Measurements from ENCODE around the gene PON1.

The PON1 gene

DNA sequence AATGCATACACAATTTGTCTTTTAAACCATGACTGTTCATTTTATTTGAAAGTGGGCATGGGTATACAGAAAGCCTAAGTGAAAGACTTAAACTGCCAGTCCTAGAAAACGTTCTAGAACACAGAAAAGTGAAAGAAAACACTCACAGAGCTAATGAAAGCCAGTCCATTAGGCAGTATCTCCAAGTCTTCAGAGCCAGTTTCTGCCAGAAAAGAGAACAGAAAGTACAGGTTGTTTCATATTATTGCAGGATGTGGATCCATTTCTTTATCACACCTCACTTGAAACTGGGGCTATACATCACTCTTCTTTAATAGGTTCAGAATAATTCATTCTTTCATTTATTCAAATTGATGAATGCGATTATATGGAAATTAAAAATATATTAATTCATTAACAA is 7.7 kb downstream of the PON1 start:
- DNase-seq: no peak

GRCh38 chr7:95312561-95312960 is 11.8 kb downstream of the PON1 start:
- no peak for DNase-seq

DNA sequence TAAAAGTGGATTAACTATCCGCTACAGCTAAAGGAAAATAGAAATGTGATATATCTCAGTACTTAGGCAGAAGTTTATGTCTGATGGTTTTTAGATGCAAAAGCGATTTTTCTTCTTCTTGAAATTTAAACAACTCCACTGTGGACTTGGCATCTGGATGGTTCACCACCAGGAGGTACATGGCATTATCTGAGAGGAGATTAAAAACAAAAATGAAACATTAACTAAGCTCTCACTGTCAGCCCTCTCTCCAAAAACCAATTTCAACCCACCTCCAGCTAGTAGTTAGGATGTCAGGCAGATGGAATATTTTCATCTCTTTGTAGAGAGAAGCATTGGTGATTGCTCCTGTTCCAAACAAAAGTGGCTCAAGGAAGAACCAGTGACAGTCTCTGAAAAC is 12.9 kb downstream of the PON1 start:
- no peak for DNase-seq

DNA sequence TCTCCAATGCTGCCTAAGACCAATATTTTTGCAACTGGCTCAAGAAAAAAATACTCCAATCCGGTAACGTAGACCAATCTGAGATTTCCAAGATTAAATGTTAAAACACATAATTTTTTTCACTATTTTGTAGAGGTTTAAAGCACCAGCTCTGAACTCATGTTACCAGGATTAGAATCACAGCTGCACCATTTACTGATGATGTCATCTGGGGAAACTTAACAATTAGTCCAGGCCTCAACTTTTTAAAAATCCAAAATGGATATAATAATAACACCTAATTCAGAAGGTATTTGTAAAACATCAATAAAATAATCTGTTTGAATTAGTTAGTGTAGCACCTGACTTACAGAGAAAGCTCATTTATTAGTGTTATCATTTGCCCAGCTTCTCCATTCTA is 14.4 kb downstream of the PON1 start:
- DNase-seq: no peak

DNA sequence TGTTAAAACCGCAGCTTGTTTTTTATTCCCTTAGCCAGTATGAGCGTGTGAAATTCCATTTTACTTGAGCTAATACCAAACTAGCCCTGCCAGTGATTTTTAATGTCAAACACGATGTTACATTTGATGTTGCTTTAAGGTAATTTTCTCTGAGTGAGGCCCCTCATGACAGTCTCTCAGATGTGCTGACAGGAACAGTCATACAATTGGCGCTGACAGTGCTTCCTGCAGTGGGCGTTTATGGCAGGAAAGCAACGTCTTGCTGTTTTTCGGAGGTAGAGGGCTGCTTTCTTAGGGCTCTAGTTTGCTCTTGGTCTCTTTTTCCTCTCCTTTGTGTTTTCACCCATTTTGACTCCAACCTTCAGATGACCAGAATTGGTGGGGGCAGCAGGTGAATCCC is 19.3 kb downstream of the PON1 start:
- DNase-seq: no peak

DNA sequence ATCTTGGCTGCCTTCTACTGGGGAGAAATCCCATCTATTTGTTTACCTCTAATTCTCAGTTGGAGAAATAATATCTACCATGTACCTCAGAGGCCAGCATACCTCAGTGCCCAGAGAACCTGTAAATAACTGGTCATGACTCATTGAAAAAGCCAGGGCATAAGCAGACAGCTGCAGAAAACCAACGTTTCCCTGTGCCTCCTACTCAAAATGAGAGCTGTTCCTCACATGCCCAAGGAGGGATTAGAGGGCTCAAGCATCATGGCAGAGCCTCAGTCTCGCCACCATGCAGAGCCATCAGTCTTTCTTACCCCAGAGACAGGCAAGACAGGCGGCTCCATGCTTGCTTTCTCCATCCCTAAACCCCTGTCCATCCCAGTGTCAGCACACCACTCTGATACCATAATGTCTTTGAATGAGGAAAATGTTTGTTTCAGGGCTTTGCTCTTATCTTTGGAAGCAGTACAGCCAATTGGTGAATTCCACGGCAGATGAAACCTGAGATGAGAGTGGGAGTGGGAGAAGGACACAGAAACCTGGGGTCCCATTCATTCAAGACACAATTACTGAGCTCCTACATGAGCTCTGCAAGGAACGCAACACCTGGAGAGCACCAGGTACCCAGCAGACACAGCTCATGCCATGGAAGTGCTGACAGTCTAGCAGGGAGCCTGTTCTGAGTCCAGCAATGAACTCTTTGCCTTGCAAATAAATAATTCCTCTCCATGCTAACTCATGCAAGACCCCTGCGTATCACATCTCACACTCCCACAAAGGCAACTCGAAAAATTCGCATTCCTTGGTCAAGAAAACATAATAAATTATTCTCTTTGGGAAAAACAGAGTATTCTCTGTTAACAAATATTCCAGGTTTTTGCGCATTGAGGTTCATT is 21.1 kb downstream of the PON1 start:
- no peak for DNase-seq

- no peak for DNase-seq
These were observed 26.2 kb downstream of the PON1 start for GRCh38 chr7:95298091-95298490.

DNA sequence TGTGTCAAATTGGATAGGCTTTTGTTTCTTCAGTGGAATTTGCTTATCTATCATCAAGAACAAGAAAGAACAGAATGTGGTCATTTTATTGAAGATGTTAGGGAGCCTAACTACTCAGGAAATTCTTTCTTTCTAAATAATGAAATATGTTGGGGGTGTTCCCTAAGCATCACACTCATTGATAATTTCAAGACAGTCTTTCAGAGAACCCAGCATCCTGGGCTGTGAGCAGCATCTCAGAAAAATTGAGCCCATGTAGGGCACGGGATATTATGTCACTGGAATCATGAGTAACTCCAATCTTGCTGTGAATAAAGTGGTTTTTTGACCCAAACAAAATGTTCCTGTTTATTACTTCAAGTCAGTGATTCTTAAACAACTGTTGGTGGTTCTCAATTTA is 27.3 kb downstream of the PON1 start:
- DNase-seq: no peak

DNA sequence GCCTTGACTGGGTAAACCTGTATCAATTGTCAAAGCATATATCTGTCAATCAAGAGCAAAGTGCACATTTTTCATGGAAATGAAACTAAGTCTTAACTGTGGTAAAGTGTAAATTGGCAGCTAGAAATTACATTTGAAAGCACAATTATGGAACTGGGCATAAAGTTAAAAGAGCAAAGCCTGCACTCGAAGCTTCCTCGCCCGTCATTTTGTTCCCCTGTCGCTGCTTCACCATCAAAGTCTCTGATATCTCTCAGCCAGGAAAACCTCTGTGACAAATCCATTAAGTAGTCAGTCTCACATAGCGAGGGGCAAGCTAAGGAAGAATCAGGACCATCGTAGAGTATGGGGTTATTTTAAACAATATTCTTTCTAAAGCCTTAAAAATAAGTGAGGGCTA is 27.9 kb downstream of the PON1 start:
- DNase-seq: no peak

DNA sequence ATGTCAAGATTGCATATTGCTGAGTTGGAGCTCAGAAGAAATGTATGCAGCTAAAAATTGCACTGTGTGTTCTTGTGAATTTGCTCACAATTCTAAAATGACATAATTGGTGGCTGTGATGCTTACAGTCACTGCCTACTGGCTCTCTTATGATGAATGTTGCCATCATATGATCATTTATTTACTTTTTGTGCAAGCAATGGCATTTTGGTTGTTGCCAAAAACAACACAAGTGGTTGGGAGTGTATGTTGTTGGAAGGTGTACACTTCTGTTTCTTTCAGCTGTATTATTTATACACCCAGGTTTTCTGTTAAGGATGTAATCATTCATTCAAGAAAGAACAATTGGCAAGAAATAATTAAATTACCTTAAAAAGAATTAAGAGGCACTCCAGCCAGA is 28.9 kb downstream of the PON1 start:
- DNase-seq: no peak

GRCh38 chr7:95290166-95290830 is 34.0 kb downstream of the PON1 start:
- DNase-seq: no peak

- DNase-seq: no peak
These were observed 38.2 kb downstream of the PON1 start for GRCh38 chr7:95286096-95286495.

DNA sequence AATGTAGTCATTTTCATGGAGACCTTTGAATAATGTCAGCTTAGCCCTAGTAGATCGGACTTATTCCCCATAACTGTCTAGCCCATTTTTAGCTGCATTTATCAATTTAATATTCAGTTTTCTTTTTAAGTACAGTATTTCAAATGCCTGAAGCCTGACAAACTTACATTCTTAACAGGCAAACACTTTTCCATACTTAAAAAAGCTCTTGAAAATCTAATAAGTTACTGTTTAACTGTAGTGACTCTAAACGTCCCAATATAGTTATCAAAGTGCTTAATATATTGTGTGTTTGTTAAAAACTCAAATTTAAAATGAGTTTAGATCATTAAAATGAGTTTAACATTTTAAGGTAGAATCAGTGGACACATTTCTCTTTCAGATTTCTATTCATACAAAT is 44.9 kb downstream of the PON1 start:
- DNase-seq: no peak

DNA sequence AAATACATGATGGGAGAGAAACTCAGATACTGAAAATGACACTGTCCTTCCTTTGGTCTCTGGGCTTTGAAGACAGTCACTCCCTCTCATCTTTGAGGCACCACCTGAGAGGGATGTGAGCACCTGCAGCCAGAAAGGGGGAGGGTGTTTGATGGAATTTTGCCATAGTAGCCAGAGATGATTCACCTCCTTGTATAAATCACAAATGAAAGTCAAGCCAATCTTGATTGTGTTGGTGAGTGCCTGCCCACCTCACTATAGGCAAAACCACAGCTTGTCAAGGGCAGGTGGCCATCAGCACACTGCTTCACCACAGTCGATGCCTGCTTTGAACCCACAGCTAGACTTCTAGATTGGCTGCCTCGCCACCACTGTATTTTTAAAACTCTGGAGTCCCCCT is 48.2 kb downstream of the PON1 start:
- DNase-seq: no peak

- no peak for DNase-seq
These were observed 54.7 kb downstream of the PON1 start for GRCh38 chr7:95269640-95270039.

DNA sequence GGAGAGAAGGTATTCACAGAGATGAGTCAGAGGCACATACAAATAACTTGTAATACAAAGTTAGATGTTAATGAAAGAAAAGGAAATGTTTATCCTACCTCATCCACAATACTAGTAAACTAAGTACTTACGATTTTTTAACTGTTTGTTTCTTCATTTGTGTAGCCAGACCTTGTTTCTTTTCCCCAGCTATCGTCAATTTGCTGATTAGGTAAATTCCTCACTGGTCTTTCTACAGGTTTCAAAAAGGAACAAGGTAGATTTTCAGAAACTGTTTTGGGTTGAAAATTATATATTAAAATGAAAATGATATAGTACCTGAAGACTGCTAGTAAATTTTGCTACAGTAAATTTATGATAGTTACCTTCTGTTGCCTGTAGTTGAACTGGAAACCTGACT is 56.6 kb downstream of the PON1 start:
- DNase-seq: no peak

DNA sequence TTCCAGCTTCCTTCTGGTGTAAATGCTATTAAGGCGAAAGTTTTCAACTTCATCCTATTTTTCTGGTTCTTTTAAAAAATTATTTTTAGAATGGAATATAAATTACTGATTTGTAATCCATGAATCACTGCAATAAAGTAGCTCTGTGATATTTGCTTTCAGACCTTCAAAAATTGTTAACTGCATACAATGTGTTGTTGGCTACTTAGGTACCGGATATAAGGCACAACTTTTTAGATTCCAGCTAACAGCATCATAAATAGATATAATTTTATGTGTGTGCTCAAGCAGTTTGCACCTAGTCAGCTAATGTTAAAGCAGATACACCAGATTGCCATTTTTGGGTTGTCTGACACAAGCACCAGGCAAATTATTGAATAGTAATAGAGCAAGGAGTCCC is 58.7 kb downstream of the PON1 start:
- DNase-seq: no peak

DNA sequence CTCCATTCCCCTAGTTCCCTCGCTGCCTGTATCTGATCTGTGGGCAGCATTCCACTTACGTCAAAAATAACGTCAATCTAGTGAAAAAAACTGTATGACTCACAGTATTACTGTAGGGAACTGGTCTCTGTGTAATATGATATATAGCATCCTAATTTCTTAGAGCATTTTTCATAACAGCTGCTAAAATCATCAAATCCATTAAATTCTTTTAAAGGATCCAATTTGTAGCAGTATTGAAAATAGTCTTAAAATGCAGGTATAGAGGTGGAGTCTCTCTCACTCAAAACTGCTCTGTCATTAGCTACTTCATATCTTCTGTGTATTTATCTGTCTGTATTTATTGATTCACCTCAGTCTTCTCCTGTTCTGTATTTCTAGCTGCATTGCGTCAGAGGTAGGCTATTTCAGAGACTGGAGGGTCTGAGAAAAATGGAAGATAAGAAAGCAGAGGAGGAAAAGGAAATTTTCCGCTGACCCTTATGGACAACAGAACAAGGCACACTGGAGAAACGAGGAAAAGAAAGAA is 59.9 kb downstream of the PON1 start:
- peak; percentile 79 for DNase-seq

- no peak for DNase-seq
These were observed 60.5 kb downstream of the PON1 start for GRCh38 chr7:95263785-95264362.

- DNase-seq: no peak
These were observed 61.5 kb downstream of the PON1 start for GRCh38 chr7:95262875-95263274.

DNA sequence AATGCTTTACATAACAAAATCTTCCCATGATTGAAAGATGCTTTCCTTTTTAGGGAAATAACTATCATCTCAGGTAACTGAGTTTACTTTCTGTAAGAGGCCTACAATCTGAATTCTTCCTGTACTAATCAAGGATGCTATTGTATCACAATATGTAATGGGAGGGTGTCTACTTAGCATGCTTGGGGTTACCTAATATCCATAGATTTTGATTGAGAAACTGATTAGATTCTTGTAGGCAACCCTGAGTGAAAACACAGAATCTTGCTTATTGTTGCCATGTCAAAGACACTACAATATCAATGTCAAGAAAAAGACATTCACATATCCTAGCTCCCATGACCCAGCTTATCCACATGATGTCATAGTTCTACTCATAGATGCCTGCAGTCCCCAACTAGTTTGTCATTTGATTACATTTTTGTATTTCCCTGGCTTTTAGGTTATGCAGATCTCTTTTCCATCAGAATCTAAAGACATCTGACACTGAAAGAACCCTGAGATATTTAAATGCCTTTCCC is 62.4 kb downstream of the PON1 start:
- no peak for DNase-seq

DNA sequence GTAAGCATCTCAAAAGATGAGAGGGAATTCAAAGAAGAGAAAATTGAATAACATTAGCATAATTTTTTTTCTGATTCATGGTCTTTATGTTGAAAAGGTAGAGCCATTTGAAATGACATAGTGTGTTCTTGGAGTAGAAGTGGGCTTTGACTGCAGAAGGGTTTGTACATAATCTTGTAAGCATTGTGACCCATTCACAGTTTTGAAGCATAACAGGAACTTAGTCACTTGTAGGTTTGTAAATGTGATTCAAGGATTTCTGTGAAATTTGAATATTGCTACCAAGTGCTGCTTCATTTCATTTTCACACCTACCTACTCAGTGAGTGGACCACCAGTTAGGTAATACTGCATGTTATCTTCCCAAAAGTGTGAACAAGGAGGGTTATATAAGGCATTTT is 68.6 kb downstream of the PON1 start:
- no peak for DNase-seq

GRCh38 chr7:95253986-95254385 is 70.3 kb downstream of the PON1 start:
- DNase-seq: no peak

- no peak for DNase-seq
These were observed 72.4 kb downstream of the PON1 start for GRCh38 chr7:95251966-95252365.
